GDM1 (cell line): ENCODE data around the gene TNIP2.
"Not testable (repeated sequence)": the region's sequence is repeated elsewhere in the genome, so short reads cannot be mapped to it uniquely, and the experiment has no call there.

Experiments
- DNase-seq: peaks from one replicate; lab custom pipeline; 2025; lab: John Stamatoyannopoulos, UW

Gene TNIP2

DNA sequence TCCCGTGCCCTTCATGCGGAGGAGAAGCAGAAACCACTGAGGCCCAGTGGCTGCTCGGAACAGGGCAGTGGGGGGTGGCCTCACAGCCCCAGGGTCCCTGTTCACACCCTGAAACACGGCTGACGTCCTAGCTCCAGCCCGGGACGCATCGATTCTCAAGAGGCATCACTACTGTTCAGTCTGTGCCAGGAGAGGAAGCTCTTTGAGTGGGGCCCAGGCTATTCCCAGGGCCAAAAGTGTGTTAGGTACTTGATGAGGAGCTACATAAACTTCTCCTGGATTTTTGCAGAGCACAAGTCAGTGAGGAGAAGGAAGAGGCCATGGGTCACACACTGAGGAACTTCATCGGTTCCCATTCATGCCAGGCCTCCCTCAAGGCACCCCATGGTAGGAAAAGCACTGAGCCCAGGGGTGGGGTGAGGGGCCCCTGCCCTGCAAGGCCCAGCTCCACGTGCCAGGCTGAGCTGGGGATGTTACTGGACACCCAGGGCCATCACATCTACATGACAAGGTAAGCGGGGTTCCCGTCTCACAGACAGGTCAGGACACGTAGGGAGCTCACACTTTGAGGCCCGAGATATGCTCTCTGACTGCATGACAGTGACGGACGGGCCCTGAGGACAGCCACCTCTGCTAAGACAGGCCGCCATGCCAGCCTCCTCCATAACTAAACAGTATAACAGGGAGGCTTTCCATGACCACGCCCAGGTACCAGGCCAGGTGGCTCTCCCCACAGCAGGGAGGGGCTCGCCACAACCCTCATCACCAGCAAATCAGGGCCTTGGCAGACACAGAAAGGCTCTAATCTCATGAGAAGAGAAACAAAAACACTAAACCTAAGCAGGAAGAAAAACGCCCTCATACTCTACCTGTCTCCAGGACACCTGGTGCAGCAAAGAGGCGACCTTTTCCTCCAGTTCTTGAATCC, 12.4 kb downstream of the TNIP2 start:
- DNase-seq, result no peak

DNA sequence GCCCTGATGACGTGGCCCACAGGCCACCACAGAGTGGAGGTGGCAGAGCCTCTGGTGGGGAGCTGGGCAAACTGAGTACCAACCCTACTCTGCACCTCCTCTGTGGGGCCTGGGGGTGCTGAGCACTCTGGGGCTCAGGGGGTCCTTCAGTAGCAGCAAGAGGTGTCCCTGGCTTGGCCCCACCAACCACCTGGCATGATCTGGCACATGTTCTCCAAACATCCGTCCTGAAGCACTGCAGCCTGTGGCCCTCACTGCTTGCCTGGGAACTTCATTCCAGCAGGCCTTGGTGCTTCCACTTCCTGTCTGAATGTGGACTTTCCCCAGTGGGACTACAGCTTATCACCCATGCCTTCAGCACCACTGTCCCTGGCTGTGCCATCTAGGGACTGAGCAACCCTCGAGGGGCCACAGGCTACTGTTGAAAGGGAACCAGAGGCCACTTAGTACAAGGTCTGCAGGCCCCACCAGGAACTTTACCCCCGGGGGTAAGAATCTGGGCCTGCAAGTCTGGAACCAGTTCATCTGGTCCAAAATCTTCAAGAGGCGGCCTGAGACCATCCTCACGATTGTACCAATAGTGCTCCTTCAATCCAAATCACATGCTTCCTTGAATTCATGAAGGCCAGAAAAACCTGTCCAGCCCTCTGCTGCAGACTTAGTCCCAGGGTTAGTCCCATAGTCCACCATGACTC, 13.2 kb downstream of the TNIP2 start:
- DNase-seq, result no peak

DNA sequence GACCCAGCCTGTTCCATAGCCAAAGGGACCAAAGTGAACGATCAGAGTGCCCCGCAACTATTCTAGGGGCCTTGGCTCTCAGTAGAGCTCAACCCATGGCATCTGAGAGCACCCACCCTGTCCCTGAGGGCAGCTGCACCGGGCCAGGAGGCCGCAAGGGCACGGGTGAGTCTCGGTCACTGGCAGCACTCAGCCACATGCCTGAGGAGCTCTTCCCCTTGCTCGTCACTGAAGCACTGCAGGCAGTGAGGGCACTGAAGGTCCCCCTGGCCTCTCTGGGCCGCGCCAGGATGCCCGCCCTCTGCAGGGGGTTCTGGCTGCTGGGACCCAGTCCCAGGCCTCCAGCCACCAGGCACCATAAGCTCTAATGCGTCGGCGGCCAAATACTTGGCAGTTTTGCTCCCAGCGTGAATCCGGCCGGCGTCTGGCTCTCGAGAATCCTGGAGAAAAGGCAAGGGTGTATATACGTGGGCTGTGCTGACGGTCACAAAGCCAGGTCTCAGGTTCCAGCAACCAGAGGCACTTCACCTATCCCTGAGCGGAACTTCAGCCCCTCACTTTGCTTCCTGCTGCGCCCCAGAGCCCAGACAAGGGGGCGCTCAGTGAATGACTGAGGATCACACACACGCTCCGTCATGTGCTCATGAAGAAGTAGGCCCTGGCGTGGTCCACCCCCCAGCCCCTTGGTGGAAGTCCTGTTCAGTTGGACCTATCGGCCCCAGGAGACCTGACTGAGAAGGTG, 13.9 kb downstream of the TNIP2 start:
- DNase-seq, result no peak

DNA sequence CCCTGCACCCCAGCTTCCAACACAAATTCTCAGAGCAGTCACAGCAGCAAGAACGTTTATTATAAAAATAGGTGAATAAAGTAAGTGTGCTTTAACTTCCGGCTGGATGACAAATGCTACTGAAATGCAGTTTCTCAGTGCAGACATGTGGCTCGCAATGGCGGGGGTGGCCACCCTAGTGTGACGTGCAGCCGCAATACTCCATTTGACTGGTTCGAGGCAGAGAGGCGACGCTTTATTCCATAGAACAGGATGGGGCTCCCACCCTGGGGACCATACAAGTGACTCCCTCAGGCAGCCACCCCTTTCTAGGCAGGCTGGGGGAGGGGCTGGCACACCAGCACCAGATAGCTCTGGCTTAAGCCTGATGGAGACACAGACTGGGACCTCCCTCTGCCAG, 14.5 kb downstream of the TNIP2 start:
- DNase-seq, result no peak

DNA sequence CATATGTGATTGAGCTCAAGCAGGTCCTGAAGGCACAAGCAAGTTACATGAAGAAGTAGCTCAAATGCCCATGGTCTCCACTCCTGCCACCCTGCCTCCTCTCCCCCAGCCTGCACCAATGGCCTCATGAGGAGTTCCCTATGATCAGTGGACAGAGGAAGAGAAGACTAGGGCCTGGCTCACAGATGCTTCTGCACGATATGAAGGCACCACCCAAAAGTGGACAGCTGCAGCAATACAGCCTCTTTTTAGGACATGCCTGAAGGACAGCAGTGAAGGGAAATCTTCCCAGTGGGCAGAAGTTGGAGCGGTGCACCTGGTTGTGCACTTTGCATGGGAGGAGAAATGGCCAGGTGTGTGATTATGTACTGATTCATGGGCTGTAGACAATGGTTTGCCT, 17.8 kb downstream of the TNIP2 start:
- DNase-seq, result not testable (repeated sequence)

DNA sequence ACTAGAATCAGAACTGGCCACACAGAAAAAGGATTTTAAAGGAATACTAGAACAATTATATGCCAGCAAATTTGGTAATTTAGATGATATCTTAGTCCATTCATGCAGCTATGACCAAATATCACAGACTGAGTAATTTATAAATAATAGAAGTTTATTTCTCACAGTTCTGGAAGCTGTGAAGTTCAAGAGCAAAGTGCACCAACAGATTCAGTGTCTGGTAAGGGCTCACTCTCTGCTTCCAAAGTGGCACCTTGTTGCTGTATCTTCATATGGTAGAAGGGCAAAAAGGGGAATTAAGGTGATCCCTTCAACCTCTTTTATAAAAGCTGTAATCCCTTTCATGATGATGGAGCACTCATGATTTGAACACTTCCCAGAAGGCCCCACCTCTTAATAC, 20.3 kb downstream of the TNIP2 start:
- DNase-seq, result no peak

DNA sequence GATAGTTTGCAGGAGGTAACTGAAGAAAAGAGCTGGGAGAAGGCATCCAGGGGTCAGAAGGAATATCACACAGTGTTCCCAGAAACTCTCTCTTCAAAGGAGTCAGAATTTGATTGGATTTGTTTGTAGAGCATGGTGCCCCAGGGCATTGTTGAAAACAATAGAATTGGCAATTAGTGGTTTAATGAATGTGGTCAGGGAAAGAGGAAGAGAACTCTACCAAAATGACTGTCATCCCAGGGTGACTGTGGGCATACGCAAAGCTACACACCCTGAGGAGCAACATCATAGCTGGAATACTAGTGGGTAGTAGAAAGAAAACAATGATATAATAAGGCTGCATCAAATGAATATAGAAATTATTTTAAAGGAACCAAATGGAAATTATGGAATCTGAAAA, 21.5 kb downstream of the TNIP2 start:
- no peak for DNase-seq

DNA sequence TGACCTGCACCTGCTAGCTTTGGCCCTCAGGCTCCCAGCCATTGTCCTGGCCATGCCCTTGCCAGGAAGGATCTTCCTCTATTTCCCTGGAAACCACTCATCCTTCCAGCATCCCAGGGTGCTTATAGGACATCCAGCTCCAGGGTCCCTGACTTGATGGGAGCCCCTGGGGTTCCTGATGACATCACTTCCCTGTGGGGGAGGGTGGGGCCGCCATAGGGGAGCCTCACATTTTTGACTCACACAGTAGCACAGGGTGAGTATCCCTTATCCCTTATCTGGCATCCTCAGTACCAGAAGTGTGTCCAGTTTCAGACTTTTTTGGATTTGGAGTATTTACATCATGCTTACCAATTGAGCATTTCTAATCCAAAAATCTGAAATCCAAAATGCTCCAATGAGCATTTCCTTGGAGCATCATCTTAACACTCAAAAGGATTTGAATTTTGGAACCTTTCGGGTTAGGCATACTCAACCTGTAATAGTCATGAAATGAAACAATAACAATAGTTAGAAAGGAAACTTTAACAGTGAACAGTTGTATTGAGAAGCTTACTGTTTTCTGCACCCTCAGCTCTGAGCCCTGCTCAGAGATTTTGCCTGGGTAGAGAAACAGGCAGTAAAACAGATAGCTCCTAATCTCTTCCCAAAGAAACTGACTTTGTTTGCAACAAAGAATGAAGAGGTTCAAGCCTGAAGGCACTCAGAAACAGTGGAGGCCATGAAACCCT, 22.1 kb downstream of the TNIP2 start:
- DNase-seq, result no peak

DNA sequence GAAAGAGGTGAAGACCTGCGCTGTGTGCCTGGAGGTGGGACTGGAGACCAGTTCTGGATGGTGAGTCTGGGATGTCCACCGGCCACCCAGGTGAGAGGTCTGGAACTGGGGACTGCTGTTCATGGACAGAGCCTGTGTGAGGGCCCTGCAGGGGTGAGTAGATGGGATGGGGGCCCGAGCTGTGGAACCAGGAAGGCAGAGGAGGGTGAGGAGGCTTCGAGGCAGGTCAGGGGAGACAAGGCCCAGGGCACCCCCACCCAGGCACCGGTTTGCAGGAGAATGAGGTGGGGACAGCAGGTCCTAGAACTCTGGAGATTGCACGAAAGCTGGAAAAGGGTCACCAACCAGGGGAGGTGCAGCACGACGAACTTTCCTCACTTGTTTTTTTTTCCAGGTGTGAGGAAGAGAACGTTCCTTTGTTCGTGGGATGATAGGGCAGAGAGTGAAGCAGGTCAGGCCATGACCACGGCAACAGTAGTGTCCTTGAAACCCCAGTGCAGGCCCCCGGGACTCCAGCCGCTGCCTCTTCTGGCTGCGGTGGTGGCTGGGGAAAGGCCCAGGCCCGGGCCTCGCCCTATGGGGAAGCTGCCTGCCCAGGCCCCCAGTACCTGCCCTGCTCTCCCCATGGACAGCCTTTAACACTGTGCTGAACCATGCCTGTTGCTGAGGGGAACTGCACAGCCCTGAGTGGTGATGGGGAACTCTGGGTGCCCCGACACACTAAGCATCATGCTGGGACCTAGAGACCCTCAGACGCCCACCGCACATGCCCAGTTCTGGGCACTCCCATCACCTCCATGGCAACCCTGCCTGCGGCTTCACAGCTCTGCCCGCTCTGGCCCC, 22.9 kb downstream of the TNIP2 start:
- no peak for DNase-seq

DNA sequence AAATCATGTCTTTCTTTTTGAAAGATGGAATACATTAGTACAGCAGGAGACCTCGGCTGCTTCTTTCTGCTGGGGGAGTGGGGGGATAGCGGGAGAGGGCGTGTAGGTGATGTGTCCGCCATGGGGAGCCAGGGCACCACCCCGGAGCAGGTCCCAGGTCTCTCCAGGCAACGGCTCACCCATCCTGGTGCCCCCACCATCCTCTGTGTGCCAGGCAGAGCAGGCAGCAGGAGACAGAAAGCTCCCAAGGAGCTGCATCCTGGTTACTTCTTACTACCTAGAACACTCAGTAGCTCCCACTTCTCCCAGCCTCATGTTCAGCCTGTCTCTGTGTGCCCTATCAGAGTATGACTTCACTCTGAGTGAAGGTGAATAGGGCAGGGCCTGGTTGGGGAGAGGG, 23.6 kb downstream of the TNIP2 start:
- DNase-seq, result no peak

DNA sequence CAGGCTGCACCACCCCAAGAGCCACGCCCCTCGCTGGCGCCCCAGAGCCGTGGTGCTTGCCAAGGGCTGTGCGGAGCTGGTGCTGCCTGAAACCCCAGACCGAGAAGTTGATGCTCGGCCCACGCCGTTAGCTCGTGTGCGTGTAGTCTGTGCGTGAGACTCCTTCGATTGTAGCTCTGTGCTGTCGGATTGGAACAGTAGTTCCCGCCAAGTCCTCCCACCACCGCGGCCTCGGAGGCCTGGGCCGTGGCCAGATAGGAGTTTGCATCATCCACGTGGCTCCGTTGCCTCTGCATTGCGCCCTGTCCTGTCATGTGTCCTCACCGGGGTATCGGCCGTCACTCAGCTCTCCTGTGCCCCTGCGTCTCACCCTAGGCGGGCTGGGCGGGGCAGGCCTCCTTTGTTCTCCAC, 24.2 kb downstream of the TNIP2 start:
- no peak for DNase-seq

DNA sequence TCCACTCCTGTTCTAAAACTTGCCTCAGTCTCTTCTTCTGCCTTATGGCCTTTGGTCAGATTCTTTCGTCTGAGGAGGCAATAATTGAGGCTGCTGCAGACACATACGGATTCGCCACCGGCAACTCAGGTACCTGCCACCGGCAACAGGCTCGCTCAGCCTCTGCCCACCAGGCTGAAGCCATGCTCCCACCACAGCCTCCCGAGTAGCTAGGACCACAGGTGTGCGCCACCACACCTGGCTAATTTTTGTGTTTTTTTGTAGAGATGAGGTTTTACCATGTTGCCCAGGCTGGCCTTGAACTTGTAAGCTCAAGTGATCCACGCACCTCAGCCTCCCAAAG, 26.6 kb downstream of the TNIP2 start:
- DNase-seq, result no peak

DNA sequence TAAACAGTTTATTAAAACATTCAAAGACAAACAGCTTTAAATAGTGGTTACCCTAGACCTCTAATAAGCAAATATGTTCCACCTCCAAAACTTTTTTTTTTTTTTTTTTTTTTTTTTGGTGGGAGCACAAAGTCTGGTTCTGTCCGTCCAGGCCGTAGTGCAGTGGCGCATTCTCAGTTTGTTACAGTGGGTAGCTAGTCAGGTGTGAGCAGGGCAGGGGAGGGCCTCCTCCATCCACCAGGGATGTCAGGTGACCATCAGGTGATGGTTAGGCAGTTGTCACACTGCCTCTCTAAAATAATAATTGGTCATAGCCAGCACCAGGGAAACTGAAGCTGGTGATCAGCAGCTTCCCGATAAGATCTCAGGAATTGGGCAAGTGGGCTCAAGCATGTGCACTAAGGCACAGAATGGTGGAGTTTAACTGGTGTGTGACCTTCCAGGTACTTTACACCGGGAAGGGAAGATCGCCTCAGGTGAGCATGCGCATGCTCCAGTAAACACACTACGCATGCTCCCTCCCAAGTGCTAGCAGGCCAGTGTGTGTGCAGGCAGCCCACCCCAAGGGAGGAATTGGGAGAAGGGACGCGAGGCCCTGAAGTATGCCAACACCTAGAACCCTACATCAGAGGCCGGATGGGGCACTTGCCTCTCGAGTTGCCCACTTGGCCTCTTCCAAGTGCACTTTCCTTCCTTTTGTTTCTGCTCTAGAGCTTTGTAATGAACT, 27.2 kb downstream of the TNIP2 start:
- DNase-seq, result no peak

DNA sequence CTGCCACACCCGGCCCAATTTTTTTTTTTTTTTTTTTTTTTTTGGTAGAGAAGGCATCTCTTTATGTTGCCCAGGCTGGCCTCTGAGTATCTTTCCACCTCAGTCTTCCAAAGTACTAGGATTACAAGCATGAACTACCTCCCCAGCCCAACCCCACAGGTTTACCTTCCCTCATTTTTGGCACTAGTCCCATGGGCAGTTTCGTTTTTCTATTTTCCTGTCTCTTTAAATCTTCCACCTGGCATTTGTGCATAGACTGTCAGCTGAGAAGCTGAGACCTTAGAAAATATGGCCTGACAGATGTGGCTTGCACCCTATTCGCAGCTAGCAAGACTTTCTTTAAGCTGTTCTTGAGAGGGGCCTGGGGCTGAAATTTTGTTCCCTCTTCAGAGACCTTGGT, 27.9 kb downstream of the TNIP2 start:
- DNase-seq, result no peak

DNA sequence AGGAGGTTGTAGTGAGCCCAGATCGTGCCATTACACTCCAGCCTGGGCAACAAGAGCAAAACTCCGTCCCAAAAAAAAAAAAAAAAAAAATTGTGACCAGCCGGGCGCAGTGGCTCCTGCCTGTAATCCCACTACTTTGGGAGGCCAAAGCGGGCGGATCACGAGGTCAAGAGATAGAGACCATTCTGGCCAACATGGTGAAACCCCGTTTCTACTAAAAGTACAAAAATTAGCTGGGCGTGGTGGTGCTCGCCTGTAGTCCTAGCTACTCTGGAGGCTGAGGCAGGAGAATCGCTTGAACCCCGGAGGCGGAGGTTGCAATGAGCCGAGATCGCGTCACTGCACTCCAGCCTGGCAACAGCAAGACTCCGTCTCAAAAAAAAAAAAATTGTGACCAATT, 29.3 kb downstream of the TNIP2 start:
- not testable (repeated sequence) for DNase-seq

DNA sequence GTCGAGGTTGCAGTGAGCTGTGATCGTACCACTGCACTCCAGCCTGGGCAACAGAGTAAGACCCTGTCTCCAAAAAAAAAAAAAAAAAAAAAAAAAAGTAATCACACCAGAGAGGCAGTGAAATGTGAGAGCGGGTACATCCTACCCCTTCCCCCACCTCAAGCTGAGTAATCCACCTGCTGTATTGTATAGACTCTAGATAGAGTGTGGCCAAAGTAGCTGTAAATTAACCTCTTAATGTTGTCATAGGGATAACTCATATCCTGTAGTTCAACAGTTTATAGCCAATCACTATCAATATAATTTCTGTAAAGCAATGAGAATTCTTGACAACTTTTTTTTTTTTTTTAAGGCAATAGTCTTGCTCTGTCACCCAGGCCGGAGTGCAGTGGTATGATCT, 30.8 kb downstream of the TNIP2 start:
- DNase-seq, result no peak

DNA sequence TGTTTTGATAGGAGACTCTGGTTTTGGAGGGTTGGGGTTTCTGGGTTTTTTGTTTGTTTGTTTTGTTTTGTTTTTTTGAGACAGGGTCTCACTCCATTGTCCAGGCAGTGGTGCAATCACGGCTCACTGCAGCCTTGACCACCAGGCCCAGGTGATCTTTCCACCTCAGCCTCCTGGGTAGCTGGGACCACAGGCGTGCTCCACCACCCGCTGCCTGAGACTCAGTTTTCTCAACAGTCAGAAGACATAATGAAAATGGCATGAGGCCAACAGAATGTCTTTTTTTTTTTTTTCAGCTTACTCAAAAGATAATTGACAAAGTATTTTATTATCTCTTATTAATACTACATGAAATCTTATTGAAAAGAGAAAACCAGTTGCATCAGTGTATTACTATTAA, 32.4 kb downstream of the TNIP2 start:
- DNase-seq, result no peak

DNA sequence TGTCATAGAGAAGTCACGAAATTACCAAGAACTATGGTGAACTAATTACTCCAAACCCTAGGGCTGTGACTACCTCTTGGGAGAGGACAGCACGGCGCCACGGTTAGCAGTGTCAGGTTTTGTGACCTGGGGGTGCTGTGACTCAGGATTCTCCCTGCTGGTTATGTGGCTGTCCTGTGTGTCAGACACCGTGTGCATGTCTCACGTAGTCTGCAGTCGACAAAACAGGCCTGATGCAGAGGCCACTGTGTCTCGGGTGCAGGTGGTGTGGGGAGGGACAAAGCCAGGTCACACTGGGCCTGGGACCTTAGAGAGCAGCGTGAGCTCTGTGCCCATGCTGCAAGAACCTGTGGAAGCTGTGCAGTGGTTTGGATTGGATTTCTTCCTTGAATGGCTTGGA, 34.1 kb downstream of the TNIP2 start:
- DNase-seq, result no peak

DNA sequence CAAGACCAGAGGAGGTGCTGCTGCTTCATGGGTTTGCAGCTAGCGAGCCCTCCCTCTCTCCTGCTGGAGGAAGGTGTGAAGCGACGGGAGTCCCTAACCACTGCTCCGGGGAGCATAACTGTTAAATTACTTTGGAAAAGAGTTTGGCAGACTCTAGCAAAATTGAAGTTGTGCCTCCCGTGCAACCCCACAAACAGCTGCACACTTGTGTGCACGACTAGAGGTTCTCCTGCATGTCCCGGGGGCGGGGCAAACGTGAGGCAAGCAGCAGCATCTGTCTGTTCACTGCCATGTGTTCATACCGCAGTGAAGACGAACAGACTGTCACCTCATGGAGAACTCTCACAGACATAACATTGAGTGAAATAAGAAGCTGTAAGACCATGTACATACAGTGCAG, 34.5 kb downstream of the TNIP2 start:
- DNase-seq, result no peak

DNA sequence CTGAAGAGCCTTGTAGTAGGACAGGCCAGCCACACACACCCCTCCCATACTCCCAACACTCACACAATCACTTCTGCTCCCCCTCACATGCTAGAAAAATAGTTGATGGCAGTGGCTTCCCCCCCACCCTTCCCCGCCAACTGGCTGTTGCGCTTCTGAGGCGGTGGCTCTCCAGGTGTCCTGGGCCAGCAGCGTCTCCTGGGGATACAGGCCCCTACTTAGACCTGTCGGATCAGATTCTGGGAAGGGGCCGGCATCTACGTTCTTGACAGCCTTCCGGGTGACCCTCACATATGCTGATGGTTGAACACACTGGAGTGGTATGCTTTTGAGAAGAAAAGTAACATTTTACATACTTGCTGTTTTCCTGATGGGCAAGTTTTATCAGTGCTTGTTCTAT, 39.9 kb downstream of the TNIP2 start:
- no peak for DNase-seq

DNA sequence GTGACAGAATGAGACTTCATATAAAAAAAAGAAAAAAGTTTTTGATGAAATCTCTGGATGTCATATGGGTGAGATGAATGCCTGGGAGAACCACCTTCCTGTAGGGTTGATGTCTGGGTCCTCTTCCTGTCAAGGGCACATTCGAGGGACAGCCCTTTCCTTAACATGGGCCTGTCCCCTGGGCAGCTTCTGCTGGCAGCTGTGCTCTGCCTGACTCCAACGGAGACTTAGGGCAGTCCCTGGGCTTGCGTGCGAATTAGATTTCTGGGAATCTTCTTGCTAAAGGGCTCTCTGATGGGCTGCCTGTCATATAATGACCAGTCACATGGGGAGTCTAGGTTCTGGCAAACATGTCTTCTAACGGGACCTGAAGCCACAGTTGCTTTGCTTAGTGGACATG, 40.7 kb downstream of the TNIP2 start:
- no peak for DNase-seq
